DND-41 (cell line): ENCODE results near the gene PTPRD.

Experiments used
- ATAC-seq: fragments of 200-7000 bp; cut with Tn5 transposase; 3 replicates; pipeline ENCODE4 v1.9.1; 2021; ENCODE audit warnings: low read depth; ENCODE audit not compliant: insufficient read depth
- DNase-seq: peaks from one replicate; pipeline ENCODE4 v3.0.0-alpha.2; 2020
- H2AFZ ChIP-seq: 2 replicates; pipeline ENCODE4 v1.6.0; 2012; ENCODE audit warnings: low read depth, low read length
- H3K27ac ChIP-seq: 2 replicates; pipeline ENCODE4 v1.5.1; 2012; ENCODE audit warnings: low read length, inconsistent platforms
- H3K27me3 ChIP-seq: fragments of 200-600 bp; sonication (generic); 2 replicates; pipeline ENCODE4 v1.6.0; 2012; ENCODE audit warnings: low read length, mild to moderate bottlenecking, inconsistent platforms; ENCODE audit not compliant: insufficient read depth, poor library complexity
- H3K36me3 ChIP-seq: 2 replicates; pipeline ENCODE4 v1.5.1; 2012; ENCODE audit warnings: low read length, inconsistent platforms; ENCODE audit not compliant: insufficient read depth
- H3K4me1 ChIP-seq: 2 replicates; pipeline ENCODE4 v1.5.1; 2012; ENCODE audit warnings: mild to moderate bottlenecking, low read length; ENCODE audit not compliant: insufficient read depth
- H3K4me2 ChIP-seq: 2 replicates; pipeline ENCODE4 v1.6.0; 2012; ENCODE audit warnings: mild to moderate bottlenecking, moderate library complexity, low read length, inconsistent platforms; ENCODE audit not compliant: insufficient read depth
- H3K4me3 ChIP-seq, 2 experiments: fragments of 200-600 bp in 1 of 2; shearing (Covaris generic) in 1 of 2; 2 replicates each; pipeline ENCODE4 v1.5.1; 2012 to 2016; ENCODE audit warnings: inconsistent platforms in 2 of 2, low read length in 2 of 2, mild to moderate bottlenecking in 2 of 2, low read depth in 1 of 2, moderate library complexity in 1 of 2
- H3K79me2 ChIP-seq: 2 replicates; pipeline ENCODE4 v1.6.0; 2012; ENCODE audit warnings: low read length, inconsistent platforms; ENCODE audit not compliant: insufficient read depth
- H3K9ac ChIP-seq: 2 replicates; pipeline ENCODE4 v1.6.0; 2012; ENCODE audit warnings: low read depth, mild to moderate bottlenecking, inconsistent platforms, low read length, moderate library complexity
- H3K9me3 ChIP-seq: 2 replicates; pipeline ENCODE4 v1.5.1; 2012; ENCODE audit warnings: low read length, moderate library complexity, mild to moderate bottlenecking, inconsistent platforms; ENCODE audit not compliant: insufficient read depth, severe bottlenecking
- H4K20me1 ChIP-seq: 2 replicates; pipeline ENCODE4 v1.6.0; 2012; ENCODE audit warnings: low read length; ENCODE audit not compliant: insufficient read depth
- CTCF ChIP-seq: IDR thresholded peaks from 2 replicates; pipeline ENCODE4 v1.5.1; 2012; ENCODE audit warnings: borderline replicate concordance, low read length, moderate library complexity, mild to moderate bottlenecking; ENCODE audit not compliant: poor library complexity, severe bottlenecking; ENCODE audit errors: extremely low read depth
- EZH2 ChIP-seq: IDR thresholded peaks from 3 replicates; pipeline ENCODE4 v1.6.1; 2012; ENCODE audit warnings: borderline replicate concordance, low read depth, mild to moderate bottlenecking, moderate library complexity, low read length, inconsistent platforms; ENCODE audit not compliant: severe bottlenecking

Gene PTPRD

GRCh38 chr9:8871396-8871795 lies 1741.4 kb downstream of the PTPRD start:
- H3K36me3 ChIP-seq: no peaks in the 10 kb centered on the region
- no peaks in the 10 kb centered on the region for H3K27me3 ChIP-seq
- no peak overlapping the region for H2AFZ ChIP-seq
- no peak overlapping the region for H3K27ac ChIP-seq
- no peaks in the 10 kb centered on the region for H3K9me3 ChIP-seq
- no peak overlapping the region for H3K4me2 ChIP-seq
- no peak for DNase-seq
- no peaks in the 10 kb centered on the region for H3K79me2 ChIP-seq
- H3K9ac ChIP-seq: no peak overlapping the region
- H4K20me1 ChIP-seq: no peaks in the 10 kb centered on the region
- TF ChIP-seq CTCF (no peak), EZH2 (no peak)
- H3K4me1 ChIP-seq: no peaks in the 10 kb centered on the region
- no peak for ATAC-seq
- no peak overlapping the region for H3K4me3 ChIP-seq

- DNase-seq (no peak), ATAC-seq (no peak)
These were observed 1743.0 kb downstream of the PTPRD start for GRCh38 chr9:8869812-8870211.

GRCh38 chr9:8868632-8869031 lies 1744.2 kb downstream of the PTPRD start:
- no peak overlapping the region for H2AFZ ChIP-seq
- H3K27me3 ChIP-seq: no peaks in the 10 kb centered on the region
- no peaks in the 10 kb centered on the region for H3K4me1 ChIP-seq
- H4K20me1 ChIP-seq: no peaks in the 10 kb centered on the region
- H3K4me3 ChIP-seq: no peak overlapping the region
- no peak for DNase-seq
- no peaks in the 10 kb centered on the region for H3K79me2 ChIP-seq
- no peaks in the 10 kb centered on the region for H3K36me3 ChIP-seq
- H3K9ac ChIP-seq: no peak overlapping the region
- TF ChIP-seq EZH2 (no peak), CTCF (no peak)
- no peak overlapping the region for H3K4me2 ChIP-seq
- H3K27ac ChIP-seq: no peak overlapping the region
- ATAC-seq: no peak
- no peaks in the 10 kb centered on the region for H3K9me3 ChIP-seq

More at GRCh38 chr9:8869812-8870211, 1743.0 kb downstream of the PTPRD start:
- no peaks in the 10 kb centered on the region for H4K20me1 ChIP-seq
- H3K36me3 ChIP-seq: no peaks in the 10 kb centered on the region
- H2AFZ ChIP-seq: no peak overlapping the region
- H3K9me3 ChIP-seq: no peaks in the 10 kb centered on the region
- H3K27me3 ChIP-seq: no peaks in the 10 kb centered on the region
- H3K79me2 ChIP-seq: no peaks in the 10 kb centered on the region
- no peak overlapping the region for H3K27ac ChIP-seq
- H3K4me3 ChIP-seq: no peak overlapping the region
- H3K4me1 ChIP-seq: no peaks in the 10 kb centered on the region
- no peak overlapping the region for H3K4me2 ChIP-seq
- TF ChIP-seq CTCF (no peak), EZH2 (no peak)
- H3K9ac ChIP-seq: no peak overlapping the region

GRCh38 chr9:8867148-8867547 lies 1745.7 kb downstream of the PTPRD start:
- H3K27me3 ChIP-seq: no peaks in the 10 kb centered on the region
- no peaks in the 10 kb centered on the region for H4K20me1 ChIP-seq
- H3K79me2 ChIP-seq: no peaks in the 10 kb centered on the region
- H2AFZ ChIP-seq: no peak overlapping the region
- H3K36me3 ChIP-seq: no peaks in the 10 kb centered on the region
- H3K4me3 ChIP-seq: no peak overlapping the region
- no peaks in the 10 kb centered on the region for H3K9me3 ChIP-seq
- TF ChIP-seq EZH2 (no peak), CTCF (no peak)
- ATAC-seq (no peak), DNase-seq (no peak)
- H3K27ac ChIP-seq: no peak overlapping the region
- H3K9ac ChIP-seq: no peak overlapping the region
- no peaks in the 10 kb centered on the region for H3K4me1 ChIP-seq
- H3K4me2 ChIP-seq: no peak overlapping the region
